DMS 273 (cell line): Measurements from ENCODE around the gene ASIC3.

Source experiments
- DNase-seq: peaks from one replicate; lab custom pipeline; 2025; ENCODE audit not compliant: unreplicated experiment; lab: John Stamatoyannopoulos, UW

Gene ASIC3

GRCh38 chr7:151085329-151085690 lies 37.0 kb downstream of the ASIC3 start:
- no peak for DNase-seq

GRCh38 chr7:151085691-151086620 lies 37.6 kb downstream of the ASIC3 start, which contains the start of gene AGAP3:
Gene AGAP3 (plus strand): TSS chr7:151086475. CDS start chr7:151086742, 267 bp downstream.
- peak; percentile 95 for DNase-seq

GRCh38 chr7:151086802-151087244 lies 38.5 kb downstream of the ASIC3 start:
- DNase-seq, result peak; percentile 80

GRCh38 chr7:151087245-151088018 lies 39.1 kb downstream of the ASIC3 start:
- DNase-seq, result peak; percentile 97

GRCh38 chr7:151088019-151088855 lies 39.9 kb downstream of the ASIC3 start:
- DNase-seq, result peak; percentile 81

GRCh38 chr7:151088856-151089699 lies 40.7 kb downstream of the ASIC3 start:
- peak; percentile 97 for DNase-seq

GRCh38 chr7:151089893-151090730 lies 41.8 kb downstream of the ASIC3 start:
- DNase-seq, result peak; percentile 89

GRCh38 chr7:151091003-151091402 lies 42.7 kb downstream of the ASIC3 start:
- no peak for DNase-seq

- peak; percentile 57 for DNase-seq
These were observed 43.1 kb downstream of the ASIC3 start for GRCh38 chr7:151091431-151091830.

GRCh38 chr7:151091988-151092387 lies 43.7 kb downstream of the ASIC3 start:
- DNase-seq, result no peak

- DNase-seq, result no peak
These were observed 45.4 kb downstream of the ASIC3 start for GRCh38 chr7:151093748-151094147.

- DNase-seq, result no peak
These were observed 46.3 kb downstream of the ASIC3 start for GRCh38 chr7:151094675-151095074.

- no peak for DNase-seq
These were observed 46.9 kb downstream of the ASIC3 start for GRCh38 chr7:151095123-151095797.

- no peak for DNase-seq
These were observed 47.6 kb downstream of the ASIC3 start for GRCh38 chr7:151095828-151096475.

- DNase-seq, result no peak
These were observed 51.3 kb downstream of the ASIC3 start for GRCh38 chr7:151099486-151100211.

GRCh38 chr7:151100921-151101320 lies 52.6 kb downstream of the ASIC3 start:
- no peak for DNase-seq

- DNase-seq, result no peak
These were observed 53.5 kb downstream of the ASIC3 start for GRCh38 chr7:151101621-151102396.
